Hepatocyte (in vitro differentiated cells): Measurements from ENCODE around the gene DPF3. TPM values are rescaled to one million over a fixed set of nuclear protein-coding genes. Genes with fewer than 3 reads are reported as not detected.

Experiments used
- DNase-seq: peaks from one replicate; pipeline ENCODE4 v3.0.0-alpha.2; 2016; ENCODE audit warnings: low spot score
- H2AFZ ChIP-seq: fragments of 200-600 bp; sonication (generic); 2 replicates; pipeline ENCODE4 v1.6.0; 2016; ENCODE audit warnings: antibody characterized with exemption, mild to moderate bottlenecking
- H3K27ac ChIP-seq: fragments of 200-600 bp; sonication (generic); 2 replicates; pipeline ENCODE4 v1.5.1; 2016; ENCODE audit warnings: mild to moderate bottlenecking
- H3K27me3 ChIP-seq: fragments of 200-600 bp; sonication (generic); 2 replicates; pipeline ENCODE4 v1.6.1; 2016
- H3K36me3 ChIP-seq: fragments of 200-600 bp; sonication (generic); replicated peaks from 2 replicates; pipeline ENCODE4 v1.5.1; 2016; ENCODE audit warnings: low read depth; ENCODE audit not compliant: insufficient read depth
- H3K4me1 ChIP-seq: fragments of 200-600 bp; sonication (generic); 2 replicates; pipeline ENCODE4 v1.5.1; 2016; ENCODE audit warnings: mild to moderate bottlenecking, moderate library complexity; ENCODE audit not compliant: insufficient read depth
- H3K4me2 ChIP-seq: fragments of 200-600 bp; sonication (generic); 2 replicates; pipeline ENCODE4 v1.6.0; 2016
- H3K4me3 ChIP-seq: fragments of 200-600 bp; sonication (generic); 2 replicates; pipeline ENCODE4 v1.5.1; 2016; ENCODE audit warnings: mild to moderate bottlenecking
- H3K79me2 ChIP-seq: fragments of 200-600 bp; sonication (generic); 2 replicates; pipeline ENCODE4 v1.6.0; 2017; ENCODE audit warnings: mild to moderate bottlenecking
- H3K9me2 ChIP-seq: fragments of 200-600 bp; sonication (generic); replicated peaks from 2 replicates; pipeline ENCODE4 v1.6.0; 2017; ENCODE audit warnings: mild to moderate bottlenecking; ENCODE audit not compliant: insufficient read depth
- H3K9me3 ChIP-seq: fragments of 200-600 bp; sonication (generic); 2 replicates; pipeline ENCODE4 v1.5.1; 2016; ENCODE audit warnings: low read depth, mild to moderate bottlenecking
- H4K20me1 ChIP-seq: fragments of 200-600 bp; sonication (generic); 2 replicates; pipeline ENCODE4 v1.6.0; 2016; ENCODE audit warnings: mild to moderate bottlenecking; ENCODE audit not compliant: insufficient read depth, poor library complexity, severe bottlenecking
- CTCF ChIP-seq: fragments of 200-600 bp; sonication (generic); IDR thresholded peaks from 2 replicates; pipeline ENCODE4 v1.5.1; 2016; ENCODE audit warnings: antibody characterized with exemption, mild to moderate bottlenecking; ENCODE audit not compliant: poor library complexity
- EZH2 ChIP-seq: fragments of 200-600 bp; sonication (generic); IDR thresholded peaks from 2 replicates; pipeline ENCODE4 v1.6.1; 2016; ENCODE audit warnings: antibody characterized with exemption, mild to moderate bottlenecking, borderline replicate concordance
- EZH2phosphoT487 ChIP-seq: fragments of 200-600 bp; sonication (generic); IDR thresholded peaks from one replicate; pipeline ENCODE4 v1.6.1; 2018; ENCODE audit warnings: antibody characterized with exemption, mild to moderate bottlenecking, low read depth, moderate library complexity; ENCODE audit not compliant: unreplicated experiment, severe bottlenecking
- WGBS: methylation state at CpG from one replicate; pipeline ENCODE4 v1.1.6; 2016; ENCODE audit warnings: low lambda C conversion rate; ENCODE audit errors: missing lambda C conversion rate; 5-methylcytosine and 5-hydroxymethylcytosine counted together
- polyA plus RNA-seq: library from polyadenylated mRNA; unstranded; fragments of >200 nt; fragmentation: Nextera tagmentation; extraction: Ambion mirVana; gene quantifications from 2 replicates; pipeline ENCODE4 v1.2.1, GENCODE V29; 2016
- total RNA-seq: library from RNA; depleted of rRNA; stranded (reverse); fragments of >200 nt; gene quantifications from 2 replicates; pipeline ENCODE4 v1.2.3, GENCODE V29; 2014

Gene DPF3
- total and polyA plus RNA-seq, 2 experiments from 2014 or later, result 0.21 to 0.47 TPM

DNA sequence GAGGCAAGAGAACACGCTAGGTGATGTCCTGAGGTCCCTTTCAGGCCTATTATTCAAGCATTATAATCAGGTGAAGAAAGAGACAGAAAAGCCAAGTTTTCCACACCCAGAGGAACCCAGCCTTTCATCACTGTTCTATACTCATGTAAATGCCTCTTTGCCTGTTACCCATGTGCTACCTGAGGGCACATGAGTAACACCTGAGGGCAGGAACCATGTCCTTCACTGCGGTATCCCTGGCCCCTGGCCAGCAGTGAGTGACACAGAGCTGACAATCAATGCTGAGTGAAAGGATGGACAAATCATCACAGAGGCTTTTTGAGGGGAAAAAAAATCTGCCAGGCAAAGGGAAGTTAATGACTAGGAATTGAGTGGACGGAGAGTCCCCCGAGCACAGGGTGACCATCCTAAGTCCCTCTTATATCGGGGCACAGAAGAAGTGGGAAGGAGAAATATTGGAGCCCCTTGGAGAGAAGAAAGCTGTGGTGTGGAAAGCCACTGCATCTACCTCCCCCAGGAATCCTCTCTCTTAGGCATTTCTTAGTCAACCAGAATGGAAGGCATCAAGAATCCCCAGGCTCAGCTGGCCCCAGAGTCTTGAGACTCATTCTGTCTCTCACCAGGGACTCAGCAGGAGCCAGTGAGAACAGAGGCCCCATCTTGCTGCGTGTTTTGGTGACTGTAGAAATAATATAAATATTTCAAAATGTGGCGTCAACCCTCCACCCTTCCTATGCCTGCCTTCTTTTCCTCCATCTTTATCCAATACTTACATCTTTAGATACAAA is 212.9 kb downstream of the DPF3 start:
- no peak overlapping the region for H3K27ac ChIP-seq
- H3K79me2 ChIP-seq, result no peaks in the 10 kb centered on the region
- H3K9me2 ChIP-seq, result no peaks in the 10 kb centered on the region
- no peaks in the 10 kb centered on the region for H3K27me3 ChIP-seq
- no peak overlapping the region for H2AFZ ChIP-seq
- WGBS, result 91% methylated on average over 7 of the region's 7 CpGs
- no peak overlapping the region for H3K4me3 ChIP-seq
- no peak for TF ChIP-seq EZH2
- TF ChIP-seq EZH2phosphoT487, result no peak
- no peak for TF ChIP-seq CTCF
- no peaks in the 10 kb centered on the region for H3K9me3 ChIP-seq
- no peaks in the 10 kb centered on the region for H4K20me1 ChIP-seq
- H3K36me3 ChIP-seq, result no peaks in the 10 kb centered on the region
- no peak for DNase-seq
- H3K4me2 ChIP-seq, result no peak overlapping the region
- no peaks in the 10 kb centered on the region for H3K4me1 ChIP-seq

DNA sequence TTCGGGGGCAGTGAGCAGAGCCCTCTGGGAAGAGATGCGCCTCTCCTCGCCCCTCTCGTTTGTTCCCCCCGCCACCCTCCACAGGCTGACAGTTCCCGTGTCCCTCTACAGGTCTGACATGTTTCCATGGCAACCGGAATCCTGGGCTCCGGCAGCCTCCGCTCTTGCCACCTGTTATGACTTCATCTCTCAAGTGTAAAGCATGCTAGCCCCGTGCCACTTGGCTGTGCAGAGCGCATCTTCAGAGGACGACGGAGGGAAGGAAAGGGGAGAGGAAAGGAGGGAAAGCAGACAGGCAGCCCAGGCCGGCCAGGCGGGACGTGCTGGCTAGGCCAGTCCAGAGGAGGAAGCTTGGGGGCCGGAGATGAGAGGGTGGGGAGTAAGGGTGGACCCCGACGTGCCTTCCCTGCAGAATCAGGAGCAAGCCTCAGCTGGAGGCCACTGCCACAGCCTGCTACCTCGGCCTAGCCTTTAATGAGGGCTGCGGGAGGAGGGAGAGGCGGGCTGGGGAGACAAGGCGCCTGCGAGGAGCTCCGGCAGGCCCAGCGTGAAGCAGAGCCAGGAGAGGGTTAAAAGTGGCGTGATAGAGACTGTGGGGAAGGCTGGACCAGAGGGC is 214.3 kb downstream of the DPF3 start:
- TF ChIP-seq EZH2 (no peak), CTCF (no peak), EZH2phosphoT487 (no peak)
- no peaks in the 10 kb centered on the region for H3K4me1 ChIP-seq
- H3K36me3 ChIP-seq, result no peaks in the 10 kb centered on the region
- no peak for DNase-seq
- H3K79me2 ChIP-seq, result no peaks in the 10 kb centered on the region
- H3K27ac ChIP-seq, result no peak overlapping the region
- H3K9me3 ChIP-seq, result no peaks in the 10 kb centered on the region
- no peaks in the 10 kb centered on the region for H4K20me1 ChIP-seq
- H3K9me2 ChIP-seq, result no peaks in the 10 kb centered on the region
- no peak overlapping the region for H2AFZ ChIP-seq
- no peaks in the 10 kb centered on the region for H3K27me3 ChIP-seq
- H3K4me2 ChIP-seq, result no peak overlapping the region
- WGBS, result 75% methylated on average over 25 of the region's 27 CpGs
- H3K4me3 ChIP-seq, result no peak overlapping the region

GRCh38 chr14:72679141-72679535 is 214.8 kb downstream of the DPF3 start:
- WGBS, result 79% methylated on average over 14 of the region's 14 CpGs
- Histone ChIP-seq H3K4me3 (no peak overlapping the region), H3K4me1 (no peaks in the 10 kb centered on the region), H3K9me2 (no peaks in the 10 kb centered on the region), H3K27ac (no peak overlapping the region), H2AFZ (no peak overlapping the region), H3K36me3 (no peaks in the 10 kb centered on the region), H3K79me2 (no peaks in the 10 kb centered on the region), H3K9me3 (no peaks in the 10 kb centered on the region), H4K20me1 (no peaks in the 10 kb centered on the region), H3K4me2 (no peak overlapping the region), H3K27me3 (no peaks in the 10 kb centered on the region)
- TF ChIP-seq EZH2phosphoT487 (no peak), EZH2 (no peak), CTCF (no peak)
- no peak for DNase-seq
